PFSK-1 (cell line): Measurements from ENCODE around the gene FAF1.

Experiments
- POLR2AphosphoS5 ChIP-seq: IDR thresholded peaks from 2 replicates; pipeline ENCODE4 v1.6.1; 2012; ENCODE audit warnings: low read depth, mild to moderate bottlenecking, control low read depth, low read length, moderate library complexity
- REST ChIP-seq, 2 experiments: IDR thresholded peaks; 2 replicates each; pipeline versions ENCODE4 v1.6.1 to v1.8.0; 2011 to 2012; ENCODE audit warnings: low read depth in 2 of 2, low read length in 2 of 2, control low read depth in 1 of 2, inconsistent platforms in 1 of 2, mild to moderate bottlenecking in 1 of 2, moderate library complexity in 1 of 2; ENCODE audit not compliant: insufficient read depth in 1 of 2
- SIN3A ChIP-seq: IDR thresholded peaks from 2 replicates; pipeline ENCODE4 v1.6.1; 2012; ENCODE audit warnings: mild to moderate bottlenecking, low read length, moderate library complexity, borderline replicate concordance; ENCODE audit not compliant: insufficient read depth
- TAF1 ChIP-seq: IDR thresholded peaks from 2 replicates; pipeline ENCODE4 v1.6.1; 2012; ENCODE audit warnings: low read length, control low read depth, borderline replicate concordance; ENCODE audit not compliant: insufficient read depth

- no peak for TF ChIP-seq POLR2AphosphoS5
- no peak for TF ChIP-seq TAF1
- no peak for TF ChIP-seq REST (IDR thresholded peaks at IDR 0.05; ENCODE audit: insufficient read depth in 1 of 2, low read depth in 2 of 2, low read length in 2 of 2)
- no peak for TF ChIP-seq SIN3A
Measured at GRCh38 chr1:50603274-50604271, 356.5 kb downstream of the FAF1 start.
